GM18508 (cell line): ENCODE data around the gene SLC1A7.

Source experiments
- ATAC-seq: cut with Tn5 transposase; IDR thresholded peaks from one replicate; pipeline ENCODE4 v1.9.1; 2021; ENCODE audit warnings: moderate number of reproducible peaks; ENCODE audit not compliant: insufficient read depth, unreplicated experiment

The SLC1A7 gene

DNA sequence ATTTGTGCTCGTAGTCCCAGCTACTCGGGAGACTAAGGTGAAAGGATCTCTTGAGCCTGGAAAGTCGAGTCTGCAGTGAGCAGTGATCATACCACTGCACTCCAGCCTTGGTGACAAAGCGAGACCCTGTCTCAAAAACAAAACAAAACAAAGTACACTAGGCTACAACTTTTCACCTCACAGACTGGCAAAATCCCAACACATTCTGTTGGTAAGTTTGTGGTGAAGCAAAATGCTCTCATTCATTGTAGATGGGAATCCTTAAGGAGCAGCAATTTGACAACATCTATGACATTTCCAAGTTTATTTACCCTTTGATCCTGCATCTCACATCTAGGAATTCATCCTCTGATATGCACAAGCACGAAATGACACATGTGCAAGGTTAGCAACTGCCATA is 20.2 kb upstream of the SLC1A7 start:
- ATAC-seq, result no peak

DNA sequence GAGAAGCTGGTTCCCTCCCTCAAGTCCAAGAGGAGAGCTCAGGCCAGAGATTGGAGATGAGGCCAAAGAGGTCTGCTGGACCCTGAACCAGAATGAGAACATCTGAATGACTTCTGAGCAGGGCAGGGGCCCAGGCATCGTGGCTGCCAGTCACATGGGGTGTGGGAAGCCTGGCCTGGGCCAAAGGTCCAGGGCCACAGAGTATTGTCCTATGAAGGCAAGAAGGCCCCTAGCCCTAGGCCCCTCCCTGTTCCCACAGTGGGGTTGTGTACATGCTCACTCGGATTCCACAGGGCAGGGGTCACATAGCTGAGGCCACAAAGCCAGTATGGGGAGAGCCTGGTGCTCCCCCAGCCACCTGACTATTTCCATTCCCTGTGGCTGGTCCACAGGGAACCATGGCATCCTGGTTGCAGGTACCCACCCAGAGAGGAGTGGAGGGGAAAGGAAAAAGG is 18.5 kb upstream of the SLC1A7 start:
- ATAC-seq, result no peak

DNA sequence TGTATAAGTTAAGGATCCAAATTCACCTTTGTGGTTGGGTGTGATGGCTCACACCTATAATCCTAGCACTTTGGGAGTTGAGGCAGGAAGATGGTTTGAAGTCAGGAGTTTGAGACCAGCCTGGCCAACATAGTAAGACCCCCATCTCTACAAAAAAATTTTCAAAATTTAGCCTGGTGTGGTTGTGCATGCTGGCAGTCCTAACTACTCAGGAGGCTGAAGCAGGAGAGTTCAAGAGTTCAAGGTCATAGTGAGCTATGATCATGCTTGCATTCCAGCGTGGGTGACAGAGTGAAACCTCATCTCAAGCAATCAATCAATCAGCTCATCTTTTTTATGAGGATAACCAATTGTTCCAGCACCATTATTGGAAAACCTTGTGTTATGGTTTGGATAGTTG is 16.5 kb upstream of the SLC1A7 start:
- no peak for ATAC-seq

DNA sequence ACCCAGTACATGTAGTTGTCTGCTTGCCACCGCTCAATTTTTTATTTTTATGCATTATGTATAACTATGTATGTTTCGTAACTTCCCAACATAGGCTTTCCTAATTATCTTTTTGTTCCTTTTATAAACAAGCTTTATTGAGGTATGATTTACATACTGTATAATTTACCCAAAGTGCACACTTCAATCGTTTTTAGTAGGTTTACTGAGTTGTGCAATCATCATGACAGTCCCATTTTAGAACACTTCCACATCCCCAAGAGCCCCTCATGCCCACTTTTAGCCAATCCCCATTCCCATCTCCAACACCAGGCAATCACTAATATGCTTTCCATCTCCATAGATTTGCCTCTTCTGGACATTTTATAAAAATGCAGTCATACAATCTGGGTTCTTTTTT is 14.3 kb upstream of the SLC1A7 start:
- no peak for ATAC-seq

DNA sequence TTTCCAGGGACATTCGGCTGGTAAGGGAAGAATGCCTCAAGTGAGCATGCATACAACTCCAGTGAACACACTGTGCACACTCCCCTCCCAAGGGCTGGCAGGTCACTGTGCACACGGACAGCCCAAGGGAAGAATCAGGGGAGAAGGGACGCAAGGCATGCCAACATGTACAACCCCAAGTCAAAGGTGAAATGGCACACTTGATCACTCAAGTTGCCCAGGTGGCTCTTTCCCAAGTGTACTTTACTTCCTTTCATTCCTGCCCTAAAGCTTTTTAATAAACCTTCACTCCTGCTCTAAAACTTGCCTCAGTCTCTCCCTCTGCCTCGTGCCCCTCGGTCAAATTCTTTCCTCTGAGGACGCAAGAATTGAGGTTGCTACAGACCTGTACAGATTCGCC is 13.5 kb upstream of the SLC1A7 start:
- no peak for ATAC-seq

DNA sequence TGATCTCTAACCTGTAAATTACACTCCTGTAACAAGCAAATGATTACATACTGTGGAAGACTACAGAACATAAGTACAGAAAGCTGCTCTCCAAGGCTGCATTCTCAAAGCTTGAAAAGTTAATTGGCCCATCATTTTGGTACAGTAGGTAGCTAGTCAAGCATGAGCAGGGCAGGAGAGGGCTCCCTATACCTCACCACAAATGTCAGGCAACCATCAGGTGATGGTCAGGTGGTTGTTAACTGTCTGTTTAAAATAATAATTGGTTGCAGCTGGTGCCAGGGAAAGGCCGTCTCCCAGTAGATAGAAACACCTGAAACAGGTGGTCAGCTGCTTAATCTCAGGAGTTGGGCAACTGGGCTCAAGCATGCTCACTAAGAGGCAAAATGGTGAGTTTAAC is 13.1 kb upstream of the SLC1A7 start:
- ATAC-seq, result no peak

DNA sequence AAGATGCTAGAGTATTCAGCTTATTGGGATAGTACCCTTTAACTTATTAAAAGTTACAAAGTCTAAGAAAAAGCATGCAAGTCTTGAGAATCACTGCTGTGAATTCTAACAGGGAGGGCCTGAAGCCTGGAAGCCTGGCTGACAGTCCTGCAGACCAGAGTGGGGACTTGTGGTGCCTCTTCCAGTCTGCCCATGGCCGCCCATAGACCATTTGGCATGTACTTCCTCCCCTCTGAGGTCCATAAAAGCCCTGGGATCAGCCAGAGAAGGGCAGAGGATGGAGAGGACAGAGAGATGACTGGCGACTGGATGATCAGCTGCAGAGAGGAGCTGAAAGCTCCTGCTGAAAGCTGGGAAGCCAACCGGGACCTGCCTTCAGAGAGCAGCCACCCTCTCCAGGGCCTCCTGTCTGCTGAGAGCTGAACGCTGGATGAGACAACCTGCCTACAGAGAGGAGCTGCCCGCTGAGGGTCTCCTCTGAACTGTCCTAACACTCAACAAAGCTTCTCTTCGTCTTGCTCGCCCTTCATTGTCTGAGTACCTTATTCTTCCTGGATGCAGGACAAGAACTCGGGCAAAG is 12.5 kb upstream of the SLC1A7 start:
- no peak for ATAC-seq

DNA sequence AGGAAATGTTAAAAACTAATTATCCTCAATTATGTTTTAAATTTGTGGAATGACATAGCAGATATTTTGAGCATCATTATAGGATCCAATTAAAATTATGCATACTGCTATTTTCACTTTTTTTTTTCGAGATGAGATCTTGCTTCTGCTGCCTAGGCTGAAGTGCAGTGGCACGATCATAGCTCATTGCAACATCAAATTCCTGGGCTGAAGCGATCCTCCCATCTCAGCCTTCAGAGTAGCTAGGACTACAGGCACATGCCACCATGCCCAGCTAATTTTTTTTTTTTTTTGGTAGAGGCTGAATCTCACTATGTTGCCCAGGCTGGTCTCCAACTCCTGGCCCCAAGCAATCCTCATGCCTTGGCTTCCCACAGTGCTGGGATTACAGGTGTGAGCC is 11.3 kb upstream of the SLC1A7 start:
- no peak for ATAC-seq

DNA sequence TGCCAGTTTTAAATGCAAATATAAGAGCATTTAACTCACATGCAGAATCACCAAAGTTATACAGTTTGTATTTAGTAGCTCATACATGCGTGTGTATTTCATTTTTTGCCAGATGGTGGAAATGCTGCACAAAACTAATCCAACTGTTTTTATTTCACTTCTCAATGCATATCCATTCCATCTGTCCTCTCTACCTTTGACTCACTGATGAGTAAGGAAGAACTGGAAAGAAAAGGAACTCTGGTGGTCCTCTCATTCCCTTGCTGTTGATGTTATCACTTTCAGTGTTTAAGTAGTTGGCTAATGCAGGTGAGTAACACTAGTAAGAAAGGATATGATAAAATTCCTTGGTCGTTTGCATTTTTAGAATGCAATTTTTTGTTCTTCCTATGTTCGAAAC is 5.7 kb upstream of the SLC1A7 start:
- no peak for ATAC-seq

DNA sequence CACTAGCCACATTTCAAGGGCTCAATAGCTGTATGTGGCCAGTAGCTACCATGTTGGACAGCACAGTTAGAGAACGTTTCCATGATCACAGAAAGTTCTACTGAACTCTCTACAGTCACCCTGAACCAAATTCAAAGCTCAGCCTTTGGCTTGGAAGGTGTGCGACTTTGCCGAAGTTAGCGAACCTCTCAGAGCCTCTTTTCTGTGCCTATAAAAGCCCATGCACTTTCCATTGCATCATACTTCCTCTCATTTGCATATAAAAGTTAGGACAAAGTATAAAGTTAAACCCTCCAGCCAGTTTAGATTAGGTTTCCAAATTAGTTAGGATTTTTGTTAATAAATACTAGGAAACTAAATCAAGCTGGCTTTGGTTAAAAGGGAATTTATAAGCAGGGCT is 4.7 kb upstream of the SLC1A7 start:
- ATAC-seq, result no peak

DNA sequence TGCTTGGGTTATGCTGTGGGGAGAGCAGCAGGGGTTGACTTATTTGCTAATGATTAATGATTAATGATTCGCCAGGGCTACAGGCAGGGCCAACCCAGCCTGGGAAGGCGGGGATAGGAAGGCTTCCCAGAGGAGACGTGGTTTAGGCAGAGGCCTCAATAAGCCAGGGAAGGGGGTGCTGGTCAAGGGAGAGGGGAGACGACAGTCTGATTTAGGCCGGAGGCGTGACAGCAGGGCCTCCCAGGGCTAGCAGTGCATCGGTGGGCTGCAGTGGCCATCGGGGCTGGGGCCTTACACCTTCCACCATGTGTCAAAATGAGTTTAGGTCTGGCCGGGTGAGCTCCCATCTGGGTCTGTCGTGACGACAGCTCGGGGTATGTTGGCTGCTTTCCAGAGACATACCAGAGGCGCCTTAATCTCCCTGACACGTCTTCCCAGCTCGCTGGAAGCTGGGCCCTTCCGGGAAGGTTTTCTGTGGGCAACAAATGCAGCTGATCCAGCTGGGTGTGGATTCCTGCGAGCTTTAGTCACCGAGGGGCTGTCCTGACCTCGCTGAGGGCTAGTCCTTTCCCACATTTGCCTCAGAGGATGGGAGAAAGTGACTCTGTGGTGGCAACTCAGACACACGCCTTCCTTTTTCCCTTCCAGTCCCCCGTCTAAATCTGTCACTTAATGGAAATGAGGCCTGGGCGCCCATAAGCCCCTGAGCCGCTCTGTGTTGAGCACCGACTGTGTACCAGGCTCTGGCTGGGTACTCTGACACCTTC is 3.7 kb upstream of the SLC1A7 start:
- no peak for ATAC-seq

DNA sequence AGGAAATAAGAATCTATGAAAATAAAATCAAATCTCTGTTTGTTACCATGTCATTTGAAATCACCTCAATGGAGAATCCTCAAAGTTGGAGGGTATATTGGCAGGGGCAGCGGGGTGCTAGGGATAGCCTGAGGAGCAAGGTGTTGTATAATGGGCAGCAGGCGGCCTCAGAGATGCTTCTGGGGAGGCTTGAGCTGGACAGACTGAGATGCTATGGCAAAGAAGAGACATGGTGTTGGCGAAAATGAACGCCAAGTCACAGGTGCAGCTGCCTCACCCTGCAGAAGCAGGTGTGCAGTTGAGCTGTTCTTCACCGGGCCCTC is 3.1 kb upstream of the SLC1A7 start:
- ATAC-seq, result no peak

DNA sequence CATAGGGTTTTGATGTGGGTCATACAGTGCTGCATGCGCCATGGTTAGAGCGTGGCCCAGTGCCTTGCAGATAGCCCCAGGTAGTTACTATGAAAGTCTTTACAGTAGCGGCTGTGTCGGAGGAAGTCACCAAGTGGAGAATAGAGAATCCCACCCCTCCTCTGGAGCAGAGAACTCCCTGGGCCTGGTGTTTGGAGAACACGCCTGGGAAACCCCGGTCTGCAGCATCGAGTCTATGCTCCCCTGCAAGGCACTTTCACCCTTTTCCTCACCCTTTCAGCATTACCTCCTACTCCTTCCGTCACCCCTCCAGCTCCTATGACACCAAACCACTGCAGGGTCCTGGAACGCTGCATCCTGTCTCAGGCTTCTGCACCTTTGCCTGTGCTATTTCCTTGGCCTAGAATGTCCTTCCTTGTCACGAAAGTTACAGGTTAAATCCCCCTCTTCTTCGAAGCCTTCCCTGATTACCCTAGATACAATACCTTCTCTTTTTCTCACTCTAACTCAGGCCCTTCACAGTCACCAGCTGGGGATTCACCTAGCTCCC is 2.7 kb upstream of the SLC1A7 start:
- ATAC-seq, result no peak

DNA sequence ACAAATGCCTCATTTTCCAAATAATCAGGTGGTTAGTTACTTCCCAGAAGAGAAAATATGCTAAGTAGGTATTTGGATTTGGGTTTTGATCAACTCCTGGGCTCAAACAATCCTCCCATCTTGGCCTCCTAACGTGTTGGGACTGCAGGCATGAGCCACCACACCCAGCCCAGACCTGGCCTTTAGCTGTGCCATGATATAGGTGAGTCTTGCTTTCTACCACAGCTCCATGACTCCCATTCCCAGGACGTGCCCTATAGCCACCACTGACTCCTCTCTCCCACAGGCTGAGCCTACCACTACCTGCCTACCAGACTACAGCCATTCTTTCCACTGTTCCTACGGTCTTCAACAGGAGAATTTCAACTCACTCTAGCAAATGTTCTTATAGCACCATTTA is 1.8 kb upstream of the SLC1A7 start:
- no peak for ATAC-seq

DNA sequence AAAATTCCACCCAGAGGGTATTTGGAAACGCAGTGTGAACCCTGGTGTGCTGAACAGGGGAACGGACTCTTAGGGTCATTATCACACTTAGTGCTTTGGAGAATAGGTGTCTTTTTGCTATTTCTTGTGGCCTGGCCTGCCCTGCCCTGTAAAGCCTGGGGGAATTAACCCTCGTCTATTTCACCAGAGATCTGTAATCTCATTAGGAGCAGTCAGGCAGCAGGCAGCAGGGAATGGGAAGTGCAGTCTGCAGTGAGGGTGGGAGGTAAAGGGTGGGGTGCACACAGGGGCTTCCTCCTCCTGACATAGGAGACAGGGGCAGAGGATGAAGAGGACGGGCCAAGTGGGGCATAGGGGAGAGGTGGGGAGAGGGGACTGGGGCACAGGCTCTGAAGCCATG is 1.1 kb upstream of the SLC1A7 start:
- ATAC-seq, result no peak

DNA sequence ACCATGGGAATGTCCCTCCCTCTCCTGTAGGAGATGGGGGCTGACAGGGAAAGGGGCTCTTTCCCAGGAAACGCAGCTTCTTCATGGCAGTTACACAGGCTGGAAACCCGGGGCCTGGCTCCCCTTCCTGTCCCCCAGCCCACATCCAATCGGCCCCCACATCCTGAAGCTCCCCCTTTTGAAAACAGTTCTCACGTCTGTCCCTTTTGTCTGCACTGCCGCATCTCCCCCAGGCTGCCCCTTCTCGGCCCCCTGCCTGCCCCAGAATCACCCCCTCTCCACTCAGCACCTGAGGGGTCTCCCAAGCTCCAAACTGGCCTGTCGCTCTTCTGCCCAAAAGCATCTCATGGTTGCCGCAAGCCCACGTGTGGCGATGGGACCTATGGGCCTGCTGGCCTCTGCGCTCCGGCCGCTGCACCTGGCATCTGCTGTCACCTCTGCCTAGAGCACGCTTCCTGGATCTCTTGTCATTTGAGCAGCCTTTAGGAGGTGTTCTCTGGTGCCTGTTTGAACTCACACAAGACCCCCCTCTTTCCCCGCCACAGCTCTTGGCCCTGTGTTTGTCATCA is 867 bp downstream of the SLC1A7 start:
- ATAC-seq, result no peak

DNA sequence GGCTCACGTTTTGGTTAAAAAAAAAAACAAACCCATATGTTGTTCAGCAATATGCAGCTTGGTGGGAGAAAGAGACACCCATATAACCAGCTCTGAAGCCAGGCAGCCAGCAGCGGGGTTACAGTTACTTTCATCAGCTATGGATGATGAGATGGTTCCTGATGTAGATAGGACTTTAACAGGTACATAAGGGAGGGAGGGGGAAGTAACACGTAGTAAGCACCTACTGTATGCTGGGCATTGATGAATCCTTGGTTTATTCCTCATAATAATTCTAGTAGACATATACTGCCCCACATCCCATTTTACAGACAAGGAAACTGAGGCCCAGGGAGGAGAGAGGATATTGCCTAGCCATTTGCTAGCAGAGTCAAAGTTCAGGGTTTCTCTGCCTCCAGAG is 2.0 kb downstream of the SLC1A7 start:
- no peak for ATAC-seq

DNA sequence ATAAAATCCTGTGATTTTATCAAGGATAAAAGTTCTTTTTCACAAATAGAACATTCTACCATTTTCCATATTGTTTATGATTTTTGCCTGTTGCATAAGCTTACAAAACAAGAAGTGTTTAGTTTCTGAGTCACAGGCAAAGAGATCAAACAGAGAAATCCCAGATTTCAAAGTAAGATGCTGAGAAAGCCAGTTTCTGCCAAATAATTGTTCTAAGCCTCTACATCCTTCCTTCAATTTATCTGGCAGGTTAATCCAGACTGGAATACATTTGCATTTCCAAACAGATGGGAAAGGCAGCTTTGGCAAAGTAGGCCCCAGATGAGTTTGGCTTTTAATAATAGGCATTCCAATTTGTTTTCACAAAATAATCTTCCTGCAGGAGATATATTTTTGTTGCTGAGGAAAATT is 2.5 kb downstream of the SLC1A7 start:
- no peak for ATAC-seq

DNA sequence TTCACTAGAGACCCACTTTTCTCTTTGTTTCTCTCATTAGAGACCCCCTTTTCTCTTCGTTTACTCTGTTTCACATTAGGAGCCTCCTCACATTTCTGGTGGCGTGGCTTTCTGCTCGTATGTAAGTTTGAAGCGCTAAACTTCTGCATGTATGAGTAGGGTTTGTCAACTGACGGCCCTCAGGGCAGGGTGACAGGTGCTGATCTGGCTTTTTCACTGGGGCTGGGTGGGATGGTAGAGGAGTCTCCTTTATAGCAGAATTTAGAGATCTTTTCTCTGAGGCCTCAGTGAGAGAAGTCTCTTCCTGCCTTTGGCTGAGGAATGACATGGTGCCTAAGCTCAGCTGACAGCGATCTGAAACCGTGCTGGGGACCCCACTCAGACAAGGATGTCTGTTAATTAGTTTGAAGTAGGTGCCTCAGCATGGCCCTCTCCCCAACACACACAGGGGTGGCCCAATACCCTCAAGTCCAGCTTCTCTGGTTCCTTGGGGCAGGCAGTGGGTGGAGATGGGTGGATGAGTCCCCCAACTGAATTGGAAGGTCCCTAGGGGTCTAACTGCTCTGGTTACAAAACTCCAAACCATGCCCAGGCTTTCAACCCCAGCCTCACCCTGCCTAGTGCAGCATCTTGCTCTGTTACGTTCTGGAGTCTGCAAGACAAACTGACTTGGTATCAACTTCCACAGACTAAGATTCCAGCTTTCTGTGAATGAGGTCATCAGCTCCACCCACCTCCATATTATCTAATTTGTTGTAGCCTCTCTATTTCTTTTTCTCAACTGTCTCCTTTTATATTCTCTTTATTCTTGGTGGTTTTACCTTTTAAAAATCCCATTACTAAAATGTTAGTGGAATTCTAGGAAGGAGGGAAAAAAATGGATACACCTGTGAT is 3.2 kb downstream of the SLC1A7 start:
- no peak for ATAC-seq

DNA sequence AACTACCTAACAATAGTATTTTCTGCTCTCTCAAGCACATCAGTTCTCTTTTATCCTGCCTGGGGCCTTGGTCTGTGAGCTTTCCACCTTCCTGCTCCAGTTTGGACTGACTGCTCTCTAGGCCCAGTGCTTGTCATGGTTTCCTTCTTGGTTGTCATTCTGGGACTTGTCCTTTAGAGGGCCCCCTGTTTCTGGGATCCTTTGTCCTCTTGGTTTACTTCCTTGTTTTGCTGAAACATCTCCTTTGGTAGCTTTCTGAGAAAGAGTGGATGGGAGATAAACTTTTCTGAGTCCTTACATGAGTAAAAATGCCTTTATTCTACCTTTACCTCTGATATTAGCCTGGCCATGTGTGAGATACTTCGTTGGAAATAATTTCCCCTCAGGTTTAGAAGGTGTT is 4.7 kb downstream of the SLC1A7 start:
- no peak for ATAC-seq

DNA sequence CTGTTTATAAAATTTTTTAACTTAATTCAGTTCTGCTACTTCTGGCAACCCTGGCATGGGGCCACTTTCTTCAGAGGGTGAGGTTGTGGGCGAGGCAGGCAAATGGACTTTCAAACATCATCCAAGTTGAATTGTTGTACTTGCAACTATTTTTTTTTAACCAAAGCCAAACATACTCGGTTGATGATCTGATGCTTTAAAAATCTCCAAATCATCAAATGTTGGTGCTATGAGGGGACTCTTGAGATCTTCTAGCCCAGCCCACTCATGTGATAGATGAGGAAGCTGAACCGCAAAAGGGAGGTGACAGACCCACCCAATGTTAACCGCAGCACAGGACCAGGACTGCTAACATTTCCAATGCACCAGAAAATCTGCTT is 6.7 kb downstream of the SLC1A7 start:
- no peak for ATAC-seq
